T-helper 2 cell treated with Interferon-gamma antibody and Interleukin-4, amounts not matched to agents 5 μg/mL and 100 μg/mL, for 36 hours (primary cell): Measurements from ENCODE around the gene CD247.

Experiments used
- DNase-seq: peaks from one replicate; pipeline ENCODE4 v3.0.0; 2021; ENCODE audit warnings: low spot score
- H3K27ac Mint-ChIP-seq: one replicate; pipeline ENCODE4 v1.8.0; 2021; ENCODE audit warnings: mild to moderate bottlenecking, mixed read lengths
- H3K27me3 Mint-ChIP-seq: one replicate; pipeline ENCODE4 v1.8.0; 2021; ENCODE audit warnings: low read depth, mixed read lengths
- H3K36me3 Mint-ChIP-seq: one replicate; pipeline ENCODE4 v1.8.0; 2021; ENCODE audit warnings: low read depth, mixed read lengths
- H3K4me1 Mint-ChIP-seq: one replicate; pipeline ENCODE4 v1.8.0; 2021; ENCODE audit warnings: low read depth, mixed read lengths
- H3K4me3 Mint-ChIP-seq: one replicate; pipeline ENCODE4 v1.8.0; 2022; ENCODE audit warnings: mild to moderate bottlenecking, moderate library complexity, mixed read lengths
- H3K9me3 Mint-ChIP-seq: one replicate; pipeline ENCODE4 v1.8.0; 2021; ENCODE audit warnings: mixed read lengths

The CD247 gene

DNA sequence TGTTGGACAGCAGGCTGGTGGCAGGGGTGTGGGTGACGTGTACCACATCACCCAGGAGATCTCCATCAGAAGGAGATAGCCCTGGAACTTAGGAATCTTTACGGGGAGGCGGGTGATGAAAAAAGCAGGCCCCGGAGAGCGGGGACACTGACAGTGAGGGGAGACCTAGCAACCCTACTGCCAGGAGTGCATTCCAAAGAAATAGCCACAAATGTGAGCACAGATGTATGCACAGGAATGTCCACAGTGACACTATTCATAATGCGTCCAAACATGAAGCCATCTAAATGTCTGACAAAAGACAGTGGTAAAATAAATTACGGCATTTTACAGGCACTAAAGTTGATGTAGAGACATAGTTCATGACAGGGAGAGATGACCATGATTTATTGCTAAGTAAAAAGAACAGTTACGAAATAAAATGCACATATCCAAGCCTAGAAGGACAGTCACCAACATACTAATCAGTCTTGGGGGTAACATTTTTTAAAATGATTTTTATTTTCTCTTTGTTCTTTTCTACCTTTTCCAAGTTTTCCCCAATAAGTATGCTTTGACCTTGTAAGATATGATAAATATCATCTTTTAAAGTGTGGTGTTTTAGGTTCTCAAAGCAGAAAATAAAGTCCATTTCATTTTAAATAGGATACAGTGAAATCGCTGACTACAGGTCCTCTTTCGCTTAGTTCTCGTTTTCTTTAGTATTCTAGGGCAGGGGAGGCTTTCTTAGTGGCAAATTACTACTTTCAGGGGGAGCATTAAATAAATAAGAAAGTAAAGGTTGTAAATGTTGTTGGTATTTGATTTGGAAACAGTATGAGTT lies 21.3 kb downstream of the CD247 start:
- H3K27me3 Mint-ChIP-seq, result no peaks in the 10 kb centered on the region
- no peak for DNase-seq
- no peaks in the 10 kb centered on the region for H3K9me3 Mint-ChIP-seq
- H3K36me3 Mint-ChIP-seq, result peaks cover 76% of the 10 kb centered on the region
- peaks cover 66% of the 10 kb centered on the region for H3K4me1 Mint-ChIP-seq
- H3K27ac Mint-ChIP-seq, result no peak overlapping the region
- no peak overlapping the region for H3K4me3 Mint-ChIP-seq

DNA sequence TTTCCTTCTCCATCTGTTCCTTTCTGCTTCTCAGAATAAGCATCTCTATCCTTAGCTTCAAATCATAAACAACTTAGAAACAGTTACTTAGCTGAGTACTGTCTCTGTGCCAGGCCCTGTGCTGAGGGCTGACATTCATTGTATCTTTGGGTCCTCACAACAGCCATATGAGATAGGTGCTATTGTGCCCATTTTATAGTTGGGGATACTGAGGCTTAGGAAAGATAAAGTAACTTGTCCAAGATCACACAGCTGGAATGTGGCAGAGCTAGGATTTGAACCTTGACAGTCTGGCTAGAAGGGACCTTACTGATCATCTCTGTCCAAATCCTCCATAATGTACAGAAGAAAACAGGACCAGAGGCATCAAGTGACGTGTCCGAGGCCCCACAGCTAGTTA lies 25.0 kb downstream of the CD247 start:
- no peaks in the 10 kb centered on the region for H3K27me3 Mint-ChIP-seq
- H3K27ac Mint-ChIP-seq, result peak overlapping the region; percentile 89
- H3K4me3 Mint-ChIP-seq, result peak overlapping the region; percentile 73
- H3K9me3 Mint-ChIP-seq, result no peaks in the 10 kb centered on the region
- H3K4me1 Mint-ChIP-seq, result peaks cover 61% of the 10 kb centered on the region
- DNase-seq, result no peak
- H3K36me3 Mint-ChIP-seq, result peaks cover 66% of the 10 kb centered on the region

DNA sequence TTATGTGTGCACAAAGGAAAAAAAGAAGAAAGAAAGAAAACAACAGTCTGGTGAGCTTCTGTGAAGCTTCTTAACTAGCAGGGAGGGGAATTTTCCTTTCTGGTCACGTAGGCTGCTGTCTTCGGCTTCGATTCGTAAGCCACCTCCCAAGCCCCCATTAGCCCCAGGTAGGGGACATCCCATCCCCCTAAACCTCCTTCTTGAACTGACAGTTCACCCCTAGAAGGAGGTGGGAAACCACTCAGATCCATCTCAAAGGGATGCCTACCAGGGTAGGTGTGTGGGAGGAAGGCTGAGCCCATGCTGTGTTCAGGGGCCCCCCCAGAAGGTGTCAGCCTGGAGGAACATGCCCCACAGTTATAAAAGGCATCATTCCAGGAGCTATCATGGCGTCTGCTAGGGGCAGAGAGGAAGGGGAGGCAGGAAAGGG lies 25.8 kb downstream of the CD247 start:
- Mint-ChIP-seq H3K27me3 (no peaks in the 10 kb centered on the region), H3K27ac (peak overlapping the region; percentile 89), H3K9me3 (no peaks in the 10 kb centered on the region), H3K4me3 (peak overlapping the region; percentile 78), H3K4me1 (peaks cover 61% of the 10 kb centered on the region), H3K36me3 (peaks cover 64% of the 10 kb centered on the region)
- peak; percentile 52 for DNase-seq

DNA sequence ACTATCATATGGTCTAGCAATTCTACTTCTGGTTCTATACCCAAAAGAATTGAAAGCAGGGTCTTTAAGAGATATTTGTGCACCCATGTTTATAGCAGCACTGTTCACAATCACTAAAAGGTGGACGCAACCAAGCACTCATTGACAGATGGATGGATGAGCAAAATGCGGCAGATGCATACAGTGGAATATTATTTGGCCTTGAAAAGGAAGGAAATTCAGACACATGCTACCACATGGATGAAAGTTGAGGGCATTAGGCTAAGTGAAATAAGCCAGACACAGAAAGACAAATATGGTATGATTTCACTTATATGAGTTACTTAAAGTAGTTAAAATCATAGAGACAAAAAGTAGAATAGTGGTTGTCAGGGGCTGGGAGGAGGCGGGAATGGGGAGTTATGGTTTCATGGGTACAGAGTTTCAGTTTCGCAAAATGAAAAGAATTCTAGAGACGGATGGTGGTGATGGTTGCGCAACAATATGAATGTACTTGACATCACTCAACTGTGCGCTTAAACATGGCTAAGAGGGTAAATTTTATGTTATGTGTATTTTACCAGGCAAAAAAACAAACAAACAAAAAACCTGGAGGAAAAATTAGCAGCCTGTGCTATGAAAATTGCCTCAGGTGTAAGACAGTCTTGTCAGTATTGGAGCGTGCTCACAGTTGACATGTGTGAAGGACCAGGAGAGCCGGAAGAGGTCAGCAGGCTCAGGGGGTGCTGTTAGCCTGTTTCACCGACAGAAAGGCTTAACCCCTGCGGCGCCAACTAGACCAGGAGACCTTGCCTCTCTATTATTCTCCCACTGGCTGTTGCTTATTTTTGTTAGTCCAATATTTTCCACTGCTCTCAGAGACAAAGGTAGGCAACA lies 26.5 kb downstream of the CD247 start:
- Mint-ChIP-seq H3K9me3 (no peaks in the 10 kb centered on the region), H3K27me3 (no peaks in the 10 kb centered on the region), H3K27ac (peak overlapping the region; percentile 89), H3K4me3 (peak overlapping the region; percentile 78), H3K36me3 (peaks cover 64% of the 10 kb centered on the region), H3K4me1 (peaks cover 57% of the 10 kb centered on the region)
- DNase-seq, result peak; percentile 59

DNA sequence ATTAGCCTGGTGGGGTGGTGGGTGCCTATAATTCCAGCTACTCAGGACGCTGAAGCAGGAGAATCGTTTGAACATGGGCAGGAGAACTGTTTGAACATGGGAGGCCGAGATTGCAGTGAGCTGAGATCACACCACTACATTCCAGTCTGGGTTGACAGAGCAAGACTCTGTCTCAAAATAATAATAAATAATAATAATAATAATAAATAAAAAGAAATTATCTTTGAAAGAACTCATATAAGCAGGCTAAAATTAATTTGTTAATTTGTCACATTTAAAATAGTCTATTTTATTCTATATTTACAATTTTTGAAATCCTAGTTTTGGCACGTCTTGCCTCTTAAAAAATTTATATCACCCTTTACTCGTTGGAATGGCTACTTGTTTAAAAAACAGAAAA lies 27.6 kb downstream of the CD247 start:
- no peak for DNase-seq
- Mint-ChIP-seq H3K36me3 (peaks cover 60% of the 10 kb centered on the region), H3K4me1 (peaks cover 62% of the 10 kb centered on the region), H3K27ac (no peak overlapping the region), H3K27me3 (no peaks in the 10 kb centered on the region), H3K4me3 (peak overlapping the region; percentile 78), H3K9me3 (no peaks in the 10 kb centered on the region)

DNA sequence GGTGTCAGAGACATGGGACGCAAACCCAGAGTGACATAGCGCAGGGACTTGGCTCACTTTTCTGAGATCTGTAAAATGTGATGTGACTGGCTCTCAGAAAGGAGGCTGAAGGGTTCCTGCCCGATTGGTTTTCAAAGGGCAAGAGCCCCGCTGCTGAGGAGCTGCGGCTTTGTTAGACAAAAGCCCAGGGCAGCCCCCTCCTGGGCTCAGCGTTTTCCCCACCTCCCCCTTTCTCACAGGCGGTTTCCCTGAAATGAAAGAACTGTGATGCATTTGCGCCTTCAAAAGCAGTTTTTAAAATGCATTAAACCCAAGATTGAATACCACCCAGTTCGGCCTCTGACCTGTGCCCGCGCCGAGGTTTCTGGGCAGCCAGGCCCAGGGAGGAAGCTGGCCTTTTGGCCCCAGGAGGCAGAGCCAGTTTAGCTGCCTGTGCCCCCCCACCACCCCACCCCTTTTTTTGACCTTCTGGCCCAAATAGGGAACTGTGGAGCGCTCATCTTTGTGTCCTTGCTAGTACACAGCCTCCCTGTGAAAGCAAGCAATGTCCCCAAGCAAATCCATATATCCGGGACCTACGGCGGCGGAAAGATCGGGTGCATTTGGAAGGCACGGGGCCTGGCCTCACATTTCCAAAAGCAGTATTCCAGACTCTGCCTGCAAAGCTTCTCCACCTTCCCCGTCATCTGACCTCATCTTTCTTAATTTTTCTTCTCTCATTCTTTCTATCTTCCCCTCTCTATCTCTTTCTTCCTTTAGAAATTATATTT lies 28.6 kb downstream of the CD247 start:
- Mint-ChIP-seq H3K27me3 (no peaks in the 10 kb centered on the region), H3K4me1 (peaks cover 68% of the 10 kb centered on the region), H3K27ac (peak overlapping the region; percentile 81), H3K9me3 (no peaks in the 10 kb centered on the region), H3K4me3 (peak overlapping the region; percentile 58), H3K36me3 (peaks cover 57% of the 10 kb centered on the region)
- peak; percentile 49 for DNase-seq

DNA sequence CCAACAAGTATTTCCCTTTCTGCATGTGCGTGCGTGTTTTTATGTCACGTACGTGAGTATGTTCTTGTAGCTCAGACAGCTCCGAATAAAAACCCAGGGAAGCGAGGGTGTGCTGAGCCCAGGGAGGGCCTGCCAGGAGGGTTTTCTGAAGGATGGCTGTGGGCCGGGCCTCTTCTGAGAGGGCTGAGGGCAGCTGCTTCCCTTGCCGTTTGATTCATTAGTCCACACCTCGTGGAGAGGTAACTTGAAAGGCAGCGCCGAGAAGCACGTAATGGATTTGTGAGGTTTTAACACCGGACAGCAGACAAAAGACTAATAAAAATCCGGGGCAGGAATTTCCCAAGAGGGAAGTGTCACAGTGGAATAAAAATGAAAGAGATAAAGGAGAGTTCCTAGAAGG lies 29.5 kb downstream of the CD247 start:
- peaks cover 52% of the 10 kb centered on the region for H3K36me3 Mint-ChIP-seq

DNA sequence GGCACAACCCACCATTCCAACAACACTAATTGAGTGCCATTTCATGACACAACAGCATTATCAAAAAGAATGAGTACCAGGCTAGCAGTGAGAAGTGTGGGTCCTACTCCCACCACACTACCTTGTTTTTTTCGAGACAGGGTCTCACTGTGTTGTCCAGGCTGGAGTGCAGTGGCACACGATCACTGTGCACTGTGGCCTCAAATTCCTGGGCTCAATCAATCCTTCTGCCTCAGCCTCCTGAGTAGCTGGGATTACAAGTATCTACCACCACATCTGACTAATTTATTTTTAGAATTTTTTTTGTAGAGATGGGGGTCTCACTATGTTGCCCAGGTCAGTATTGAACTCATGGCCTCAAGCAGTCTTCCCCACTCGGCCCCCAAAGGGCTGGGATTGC lies 30.7 kb downstream of the CD247 start:
- H3K36me3 Mint-ChIP-seq, result peaks cover 51% of the 10 kb centered on the region

More for the DNA sequence above, 29.5 kb downstream of the CD247 start:
- DNase-seq, result no peak
- H3K4me3 Mint-ChIP-seq, result peak overlapping the region; percentile 15
- H3K4me1 Mint-ChIP-seq, result peaks cover 72% of the 10 kb centered on the region
- H3K27me3 Mint-ChIP-seq, result no peaks in the 10 kb centered on the region
- peak overlapping the region; percentile 9 for H3K27ac Mint-ChIP-seq
- H3K9me3 Mint-ChIP-seq, result no peaks in the 10 kb centered on the region

DNA sequence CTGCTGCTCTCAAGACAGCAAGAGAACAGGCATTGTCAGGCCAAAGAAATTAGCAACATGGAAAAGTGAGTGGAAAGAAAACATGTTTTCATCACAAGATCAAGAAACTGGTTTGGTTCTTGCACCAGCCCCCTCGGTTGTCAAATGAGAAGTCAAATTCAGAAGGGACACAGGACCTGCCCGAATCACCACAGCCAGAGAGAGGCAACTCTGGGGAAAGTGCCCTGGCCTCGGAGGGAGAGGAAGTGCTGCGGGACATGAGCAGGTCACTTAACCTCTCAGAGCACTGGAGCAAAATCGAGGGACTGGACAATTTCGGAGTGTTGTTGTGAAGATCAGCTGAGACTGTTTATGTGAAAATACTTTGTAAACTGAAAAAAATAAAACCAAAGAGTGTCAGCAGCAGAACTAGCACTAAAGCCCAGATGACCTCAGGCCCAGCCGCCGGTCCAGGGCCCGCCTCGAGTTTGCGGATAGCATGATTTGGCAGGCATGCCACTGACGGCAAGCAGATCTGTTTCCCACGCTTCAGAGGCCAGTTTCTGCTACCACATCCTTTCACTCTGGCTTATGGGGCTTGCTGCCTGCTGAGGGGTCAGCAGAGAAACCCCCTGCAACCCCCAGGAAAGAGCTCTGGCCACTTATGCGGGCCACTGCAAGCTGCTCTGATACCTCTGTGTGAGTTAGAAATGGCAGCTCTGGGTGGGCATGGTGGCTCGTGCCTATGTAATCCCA lies 32.1 kb downstream of the CD247 start:
- Mint-ChIP-seq H3K36me3 (peaks cover 57% of the 10 kb centered on the region), H3K9me3 (no peaks in the 10 kb centered on the region), H3K4me1 (peaks cover 76% of the 10 kb centered on the region), H3K27ac (peak overlapping the region; percentile 52), H3K4me3 (peak overlapping the region; percentile 42), H3K27me3 (no peaks in the 10 kb centered on the region)
- DNase-seq, result no peak

More for the DNA sequence above, 30.7 kb downstream of the CD247 start:
- Mint-ChIP-seq H3K9me3 (no peaks in the 10 kb centered on the region), H3K4me1 (peaks cover 77% of the 10 kb centered on the region), H3K27me3 (no peaks in the 10 kb centered on the region), H3K4me3 (no peak overlapping the region), H3K27ac (no peak overlapping the region)
- no peak for DNase-seq

DNA sequence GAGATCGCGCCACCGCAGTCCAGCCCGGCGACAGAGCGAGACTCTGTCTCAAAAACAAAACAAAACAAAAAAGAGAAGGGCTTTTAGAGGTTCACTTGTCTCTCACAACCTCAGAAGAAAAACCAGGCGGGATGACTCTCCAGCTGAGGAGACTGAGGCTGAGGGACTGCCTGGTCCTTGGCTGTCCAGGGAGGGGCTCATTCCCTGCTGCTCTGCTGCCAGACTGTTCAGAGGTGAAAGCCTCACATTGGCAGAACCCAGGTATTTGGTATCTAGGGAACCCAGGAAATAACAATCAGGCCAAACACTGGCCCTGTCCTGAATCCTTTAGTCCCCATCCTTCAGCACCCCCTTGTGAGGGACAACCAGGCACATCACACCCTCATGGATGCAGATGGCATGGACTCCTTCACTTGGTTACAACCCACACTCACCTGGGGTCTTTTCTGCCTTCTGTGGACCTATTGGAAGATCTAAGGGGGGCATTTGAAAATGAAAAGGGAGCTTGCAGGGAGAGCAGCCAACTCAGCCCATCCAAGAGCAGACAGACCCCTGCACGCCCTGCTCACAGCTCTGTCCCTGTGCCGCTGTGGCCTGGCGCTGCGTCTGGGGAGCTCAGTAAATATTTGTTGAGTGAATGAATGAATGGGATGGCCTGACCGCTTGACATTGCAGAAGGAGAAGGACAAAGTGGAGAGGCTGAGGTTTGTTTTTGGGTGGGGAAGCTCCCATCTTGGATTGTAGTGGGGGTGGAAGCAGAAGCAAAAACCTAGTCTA lies 33.4 kb downstream of the CD247 start:
- Mint-ChIP-seq H3K9me3 (no peaks in the 10 kb centered on the region), H3K36me3 (peaks cover 57% of the 10 kb centered on the region), H3K27me3 (no peaks in the 10 kb centered on the region), H3K27ac (peak overlapping the region; percentile 82), H3K4me1 (peaks cover 81% of the 10 kb centered on the region), H3K4me3 (peak overlapping the region; percentile 77)
- DNase-seq, result no peak

DNA sequence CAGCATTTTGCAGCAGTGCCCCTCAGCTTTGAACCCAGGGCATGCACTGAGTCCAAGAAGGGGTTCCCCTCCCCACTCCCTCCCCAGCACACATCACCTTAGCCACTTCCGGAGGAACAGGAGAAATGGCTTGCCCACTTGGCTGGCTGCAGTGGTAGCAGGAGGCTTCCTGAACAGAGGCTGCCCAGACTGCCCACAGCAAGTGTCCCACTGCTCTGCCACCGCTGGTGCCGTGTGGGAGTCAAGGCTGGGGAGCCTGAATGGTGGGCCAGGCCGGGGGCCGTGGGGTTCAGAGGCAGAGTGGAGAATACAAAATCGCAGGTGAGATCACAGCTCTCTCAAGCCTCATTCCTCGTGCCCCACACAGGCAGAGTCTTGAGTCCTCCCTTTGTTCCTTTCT lies 34.5 kb downstream of the CD247 start:
- no peaks in the 10 kb centered on the region for H3K9me3 Mint-ChIP-seq
- H3K27me3 Mint-ChIP-seq, result no peaks in the 10 kb centered on the region
- H3K36me3 Mint-ChIP-seq, result peaks cover 62% of the 10 kb centered on the region
- peak overlapping the region; percentile 82 for H3K27ac Mint-ChIP-seq
- DNase-seq, result no peak
- H3K4me3 Mint-ChIP-seq, result peak overlapping the region; percentile 77
- H3K4me1 Mint-ChIP-seq, result peaks cover 83% of the 10 kb centered on the region

DNA sequence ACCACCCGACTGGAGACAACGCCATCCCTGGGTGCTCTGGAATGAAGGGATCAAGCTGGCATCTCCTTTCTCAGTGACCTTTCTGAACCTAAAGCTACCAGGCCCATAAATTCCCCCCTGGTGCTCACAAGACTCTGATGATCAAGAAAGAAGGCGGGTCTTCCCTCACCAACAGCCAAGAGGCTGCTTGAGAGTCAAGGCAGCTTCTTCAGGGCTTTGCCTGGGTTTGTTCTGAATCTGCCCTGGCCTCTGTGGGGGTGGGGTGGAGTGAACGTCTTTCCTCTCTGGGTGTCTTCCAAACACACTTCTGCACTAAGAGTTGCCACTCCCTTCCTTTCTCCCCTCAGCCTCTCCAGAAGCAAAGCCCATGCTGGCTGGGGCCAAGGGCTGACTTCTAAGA lies 36.1 kb downstream of the CD247 start:
- H3K4me1 Mint-ChIP-seq, result peaks cover 74% of the 10 kb centered on the region
- no peak for DNase-seq

More for the DNA sequence above, 36.1 kb downstream of the CD247 start:
- H3K27ac Mint-ChIP-seq, result peak overlapping the region; percentile 67
- peaks cover 62% of the 10 kb centered on the region for H3K36me3 Mint-ChIP-seq
- peaks cover under 1% of the 10 kb centered on the region for H3K9me3 Mint-ChIP-seq
- H3K27me3 Mint-ChIP-seq, result no peaks in the 10 kb centered on the region
- peak overlapping the region; percentile 80 for H3K4me3 Mint-ChIP-seq
